Anterior cingulate cortex (tissue), 58 donors: ENCODE data around the gene TRIM37.
"Not testable (repeated sequence)": the region's sequence is repeated elsewhere in the genome, so short reads cannot be mapped to it uniquely, and the experiment has no call there.

Experiments used
- DNase-seq, 58 donors: peaks; one replicate each; lab custom pipeline; 2025; lab: John Stamatoyannopoulos, UW

The TRIM37 gene

DNA sequence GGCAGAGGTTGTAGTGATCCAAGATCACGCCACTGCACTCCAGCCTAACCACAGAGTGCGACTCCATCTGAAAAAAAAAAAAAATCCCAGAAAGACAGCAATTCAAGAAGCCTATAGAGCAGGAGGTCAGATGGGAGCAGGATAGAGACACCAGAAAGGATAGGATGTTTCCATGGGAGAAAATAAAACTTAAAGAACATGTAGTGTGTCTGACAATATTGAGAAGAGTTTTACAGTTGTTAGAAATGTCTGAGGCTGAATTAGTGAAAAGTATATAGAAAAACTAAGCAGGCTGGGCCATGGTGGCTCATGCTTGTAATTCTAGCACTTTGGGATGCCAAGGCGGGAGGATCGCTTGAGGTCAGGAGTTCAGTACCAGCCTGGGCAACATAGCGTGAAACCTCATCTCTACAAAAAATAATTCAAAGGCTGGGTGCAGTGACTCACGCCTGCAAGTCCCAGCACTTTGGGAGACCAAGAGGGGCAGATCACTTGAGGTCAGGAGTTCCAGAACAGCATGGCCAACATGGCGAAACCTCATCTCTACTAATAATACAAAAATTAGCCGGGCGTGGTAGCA is 15.3 kb upstream of the TRIM37 start:
- DNase-seq = no peak

DNA sequence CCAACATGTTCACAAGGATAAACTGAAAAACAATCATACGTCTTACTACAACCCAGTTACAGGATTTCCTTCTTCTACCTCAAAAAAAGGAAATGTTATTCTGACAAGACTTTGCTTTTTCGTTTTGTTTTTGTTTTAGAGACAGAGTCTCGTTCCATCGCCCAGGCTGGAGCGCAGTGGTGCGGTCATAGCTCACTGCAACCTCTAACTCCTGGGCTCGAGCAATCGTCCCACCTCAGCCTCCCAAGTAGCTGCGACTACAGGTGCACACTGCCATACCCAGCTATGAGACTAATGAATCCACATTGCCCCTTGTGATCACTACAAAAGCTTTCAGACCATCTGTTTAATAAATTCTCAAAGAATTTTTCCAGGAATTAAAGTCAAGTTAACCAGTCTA is 8.8 kb upstream of the TRIM37 start:
- no peak for DNase-seq

DNA sequence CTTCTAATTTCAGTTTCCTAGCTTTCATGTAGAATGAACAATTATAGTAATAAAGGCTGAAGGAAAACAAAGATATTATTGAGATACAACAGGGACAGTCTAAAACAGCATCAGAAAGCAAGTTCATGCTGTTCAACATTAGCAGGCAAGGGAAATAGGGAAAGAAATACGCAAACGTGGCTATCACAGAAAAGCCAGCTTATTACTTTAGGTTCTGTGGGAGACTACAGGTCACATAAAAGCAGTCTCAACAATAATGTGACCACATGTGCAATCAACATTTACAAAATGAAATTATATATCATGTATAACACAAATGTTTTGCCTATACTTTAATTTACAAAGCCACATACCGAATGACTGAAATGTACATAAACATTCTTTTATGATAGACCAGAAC is 4.9 kb upstream of the TRIM37 start:
- no peak for DNase-seq

DNA sequence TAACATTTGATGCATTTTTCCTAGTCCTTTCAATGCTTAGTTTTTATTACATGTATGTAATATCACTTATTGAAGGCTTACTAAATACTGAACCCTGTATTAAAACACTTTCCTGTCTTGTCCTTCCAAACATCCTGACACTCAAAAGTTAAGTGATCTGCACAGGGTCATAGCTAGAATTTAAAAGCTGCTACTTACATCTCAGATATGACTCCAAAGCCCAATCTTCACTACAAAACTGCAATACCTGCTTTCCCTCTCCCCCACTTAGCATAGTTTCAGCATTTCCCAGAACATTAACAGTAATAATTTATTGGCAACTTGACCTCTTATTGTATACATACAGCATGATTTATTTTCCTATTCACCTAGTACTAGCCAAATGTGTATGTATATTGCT is 4.3 kb upstream of the TRIM37 start:
- no peak for DNase-seq

DNA sequence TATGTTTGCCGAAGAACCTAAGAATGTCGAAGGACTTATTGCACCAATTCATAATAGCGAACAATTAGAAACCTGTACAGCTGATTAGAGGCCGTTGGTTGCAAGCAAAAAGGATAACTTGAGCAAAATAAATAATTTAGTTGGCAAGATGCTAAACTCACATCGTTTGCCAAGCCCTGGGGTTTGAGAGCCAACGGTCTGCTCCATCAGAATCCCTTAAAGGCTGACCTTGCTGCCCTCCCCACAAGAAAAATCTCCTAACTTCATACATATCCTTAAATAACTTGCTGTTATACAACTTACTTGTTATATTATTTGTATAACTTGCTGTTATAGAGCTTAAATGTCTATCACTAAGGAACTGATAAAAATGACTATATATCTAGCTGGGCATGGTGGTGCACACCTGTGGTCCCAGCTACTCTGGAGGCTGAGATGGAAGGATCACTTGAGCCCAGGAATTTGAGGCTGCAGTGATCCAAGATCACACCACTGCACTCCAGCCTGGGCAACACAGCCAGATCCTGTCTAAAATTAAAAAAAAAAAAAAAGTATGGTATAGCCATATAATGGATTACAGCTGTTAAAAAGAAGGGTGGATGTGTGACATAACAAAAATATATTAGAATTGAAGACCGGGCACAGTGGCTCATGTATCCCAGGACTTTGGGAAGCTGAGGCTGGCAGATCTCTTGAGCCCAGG is 1.9 kb upstream of the TRIM37 start:
- no peak for DNase-seq

DNA sequence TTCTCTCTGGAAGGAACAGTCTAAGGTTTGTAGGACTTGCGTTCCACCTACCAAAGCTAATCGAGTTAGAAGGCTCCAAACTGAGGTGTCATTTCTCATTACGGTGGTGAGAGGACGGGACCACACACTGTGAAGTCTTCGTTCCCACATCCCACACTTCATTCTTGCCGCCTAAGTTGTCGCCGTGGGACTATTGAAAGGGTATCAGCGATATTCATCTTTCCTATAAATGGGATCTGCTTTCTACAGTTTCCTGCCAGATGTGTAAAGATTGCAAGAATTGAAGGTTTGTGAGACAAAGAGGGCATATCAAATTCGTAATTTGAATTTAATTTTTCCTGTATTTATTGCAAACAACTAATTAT is 608 bp upstream of the TRIM37 start:
- DNase-seq = no peak

DNA sequence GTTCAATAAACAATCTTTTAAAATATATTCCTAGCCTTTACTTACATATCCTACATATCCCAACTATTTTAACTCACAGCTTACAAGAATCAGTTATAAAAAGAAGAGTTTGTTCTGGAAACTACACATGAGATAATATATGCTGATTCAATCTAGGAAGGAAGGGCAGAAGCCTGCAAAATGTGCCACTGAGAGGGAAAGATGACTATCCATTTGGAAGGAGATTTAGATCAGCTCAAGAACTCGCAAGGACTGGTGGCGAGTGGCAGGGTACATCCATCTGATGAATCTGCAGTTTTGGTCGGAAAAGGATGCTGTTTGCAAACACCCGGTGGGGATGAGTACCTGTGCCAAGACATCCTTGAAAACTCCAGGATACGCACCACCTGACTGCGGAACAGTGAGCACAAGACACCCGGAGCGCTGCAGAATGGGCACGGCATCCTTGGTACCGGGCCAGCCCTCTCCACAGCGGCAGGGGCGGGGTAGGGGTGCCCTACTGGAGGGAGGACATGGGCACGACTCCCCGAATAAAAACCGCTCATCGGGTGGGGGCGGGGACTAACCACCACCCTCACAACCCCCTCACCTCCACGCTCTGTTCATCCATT is 723 bp downstream of the TRIM37 start:
- peak in 54 of 58 donors; percentile 15 to 78 (median 52) for DNase-seq

DNA sequence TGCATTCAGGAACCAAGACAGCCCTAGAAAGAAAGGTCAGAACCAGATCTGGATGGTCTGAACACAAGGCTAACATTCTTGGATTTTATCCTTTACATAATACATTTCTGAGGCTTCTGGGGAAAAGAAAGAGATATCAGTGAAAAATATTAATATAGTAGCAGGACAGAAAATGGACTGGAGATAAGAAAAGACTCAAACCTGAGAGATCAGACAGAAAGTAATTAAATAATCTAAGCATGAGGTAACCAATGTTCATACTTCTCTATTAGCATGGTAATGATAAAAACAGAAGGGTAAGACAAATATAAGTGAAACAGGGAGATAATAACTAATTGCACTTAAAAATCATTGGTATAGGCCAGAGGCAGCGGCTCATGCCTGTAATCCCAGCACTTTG is 5.5 kb downstream of the TRIM37 start:
- no peak for DNase-seq

DNA sequence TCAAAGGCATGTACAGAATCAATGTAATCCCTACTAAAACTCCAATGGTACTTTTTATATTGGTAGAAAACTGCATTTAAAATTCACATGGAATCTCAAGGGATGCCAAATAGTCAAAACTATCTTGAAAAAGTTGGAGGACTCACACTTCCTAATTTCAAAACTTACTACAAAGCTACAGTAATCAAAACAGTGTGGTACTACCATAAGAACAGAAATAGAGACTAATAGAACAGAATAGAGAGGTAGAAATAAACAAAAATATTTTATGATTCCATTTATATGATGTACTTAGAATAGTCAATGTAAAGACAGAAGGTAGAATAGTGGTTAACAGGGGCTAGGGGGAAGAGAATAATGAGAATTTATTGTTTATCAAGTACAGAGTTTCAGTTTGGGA is 8.8 kb downstream of the TRIM37 start:
- DNase-seq = no peak

DNA sequence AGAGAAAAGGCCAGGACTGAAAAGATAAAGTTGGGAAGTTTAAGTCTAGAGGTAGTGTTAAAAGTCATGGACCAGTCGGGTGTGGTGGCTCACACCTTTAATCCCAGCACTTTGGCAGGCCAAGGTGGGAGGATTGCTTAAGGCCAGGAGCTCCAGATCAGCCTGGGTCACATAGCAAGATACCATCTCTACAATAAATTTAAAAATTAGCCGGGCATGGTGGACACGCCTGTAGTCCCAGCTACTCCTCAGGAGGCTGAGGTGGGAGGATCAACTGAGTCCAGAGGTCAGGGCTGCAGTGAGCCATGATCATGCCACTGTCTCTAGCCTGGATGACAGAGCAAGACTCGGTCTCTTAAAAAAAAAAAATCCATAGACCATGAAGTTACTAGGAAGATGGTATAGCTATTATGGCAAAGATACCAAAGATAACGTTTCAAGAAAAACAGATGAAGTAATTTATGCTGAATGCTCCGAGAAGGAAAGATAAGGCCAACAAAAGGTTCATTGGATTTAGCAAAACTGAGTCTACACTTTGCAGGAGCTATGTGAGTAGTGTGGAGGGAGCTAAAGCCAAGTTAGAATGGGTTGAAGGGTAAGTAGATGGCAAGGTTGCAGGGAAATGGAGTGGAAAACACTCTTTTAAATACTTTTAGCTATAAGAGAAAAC is 11.7 kb downstream of the TRIM37 start:
- DNase-seq = no peak

DNA sequence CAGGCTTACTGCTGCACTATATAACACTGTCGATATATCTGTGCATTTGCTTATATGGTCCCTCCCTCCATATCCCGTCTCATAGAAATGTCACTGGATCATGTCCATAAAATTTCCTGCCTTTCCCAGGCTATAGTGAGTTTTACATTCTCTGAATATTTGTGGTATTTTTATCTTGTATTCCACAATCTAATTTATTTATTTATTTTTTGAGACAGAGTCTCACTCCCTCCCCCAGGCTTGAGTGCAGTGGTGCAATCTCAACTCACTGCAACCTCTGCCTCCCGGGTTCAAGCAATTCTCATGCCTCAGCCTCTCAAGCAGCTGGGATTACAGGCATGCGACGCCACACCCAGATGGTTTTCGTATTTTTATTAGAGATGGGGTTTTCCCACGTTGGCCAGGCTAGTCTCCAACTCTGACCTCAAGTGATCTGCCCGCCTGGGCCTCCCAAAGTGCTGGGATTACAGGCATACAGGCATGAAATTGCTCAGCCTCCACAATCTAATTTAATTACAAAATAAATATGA is 12.9 kb downstream of the TRIM37 start:
- no peak for DNase-seq

DNA sequence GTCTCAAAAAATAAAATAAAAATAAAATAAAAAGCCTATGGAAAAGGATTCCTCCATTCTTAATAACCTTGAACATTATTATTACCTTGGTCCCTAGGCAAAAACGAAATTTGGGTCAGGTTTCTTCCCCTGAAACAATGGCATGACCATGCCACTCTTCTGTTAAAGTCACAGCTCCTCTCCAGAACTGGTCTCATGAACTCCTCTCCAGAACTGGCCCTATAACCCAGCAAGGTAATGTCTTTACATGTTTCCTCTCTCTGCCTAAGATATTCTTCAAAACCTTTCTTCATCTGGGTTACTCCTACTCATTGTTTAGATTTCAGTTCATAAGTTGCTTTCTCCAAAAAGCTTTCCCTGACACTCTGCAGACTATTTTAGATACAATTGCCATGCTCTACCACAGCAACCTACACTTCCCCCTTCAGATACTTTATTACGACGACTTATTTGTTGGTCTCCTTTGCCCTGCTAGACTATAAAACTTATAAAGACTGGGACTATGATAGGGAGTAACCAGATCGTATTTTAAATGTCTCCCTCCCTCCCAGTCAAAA is 13.5 kb downstream of the TRIM37 start:
- no peak for DNase-seq

DNA sequence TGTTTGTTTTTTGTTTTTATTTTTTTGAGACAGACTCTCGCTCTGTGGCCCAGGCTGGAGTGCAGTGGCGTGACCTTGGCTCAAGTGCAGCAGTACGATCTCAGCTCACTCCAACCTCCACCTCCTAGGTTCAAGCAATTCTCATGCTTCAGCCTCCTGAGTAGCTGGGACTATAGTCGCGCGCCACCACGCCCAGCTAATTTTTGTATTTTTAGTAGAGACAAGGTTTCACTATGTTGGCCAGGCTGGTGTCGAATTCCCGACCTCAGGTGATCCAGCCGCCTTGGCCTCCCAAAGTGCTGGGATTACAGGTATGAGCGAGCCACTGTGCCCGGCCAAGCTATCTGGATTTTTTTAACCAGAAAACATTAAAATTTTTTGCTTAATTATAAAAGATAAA is 16.1 kb downstream of the TRIM37 start:
- not testable (repeated sequence) for DNase-seq

DNA sequence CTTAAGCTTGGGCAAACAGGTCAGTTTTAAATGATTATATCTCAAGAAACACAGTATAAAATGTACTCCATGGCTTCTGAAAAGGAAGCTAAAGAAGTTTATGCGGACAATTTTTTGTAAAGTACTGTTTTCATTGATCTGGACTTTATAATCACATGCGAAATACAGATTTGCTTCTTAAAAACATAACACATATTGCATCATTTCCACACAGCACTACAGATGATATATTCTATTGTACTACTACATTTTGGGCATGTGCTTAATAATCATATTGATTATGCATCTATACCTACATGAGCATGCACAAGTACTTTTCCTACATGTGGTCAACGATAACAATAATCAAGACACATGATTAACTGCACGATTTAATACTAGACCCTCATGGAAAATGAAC is 22.5 kb downstream of the TRIM37 start:
- DNase-seq = no peak

DNA sequence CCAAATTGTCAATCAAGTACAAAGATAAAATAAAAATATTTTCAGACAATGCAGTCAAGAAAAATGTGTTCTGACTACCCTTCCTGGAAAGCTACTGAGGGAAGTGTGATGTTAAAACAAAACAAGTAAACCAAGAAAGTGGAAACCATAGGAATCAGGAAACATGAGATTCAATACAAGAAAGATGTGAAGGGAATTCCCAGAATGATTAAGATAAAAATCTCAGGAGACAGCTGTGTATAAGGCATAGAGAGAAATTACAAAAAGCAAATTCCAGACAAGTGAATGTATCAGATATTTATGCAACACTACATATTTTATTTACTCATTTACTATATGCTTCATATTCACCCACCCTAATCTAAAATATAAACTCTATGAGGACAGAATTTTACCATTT is 32.2 kb downstream of the TRIM37 start:
- DNase-seq = no peak

DNA sequence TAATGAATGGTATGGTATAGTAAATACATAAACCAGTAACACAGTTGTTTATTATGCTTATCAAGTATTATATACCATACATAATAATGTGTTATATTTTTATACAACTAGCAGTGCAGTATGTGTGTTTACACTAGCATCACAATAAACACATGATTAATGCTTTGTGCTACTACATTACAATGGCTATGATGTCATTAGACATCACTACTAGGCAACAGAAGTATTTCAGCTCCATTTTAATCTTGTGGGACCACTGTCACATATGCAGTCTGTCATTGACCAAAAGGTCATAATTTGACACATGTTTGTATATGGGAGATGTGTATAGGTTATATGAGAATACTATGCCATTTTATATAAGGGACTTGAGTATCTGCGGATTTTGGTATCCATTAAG is 32.7 kb downstream of the TRIM37 start:
- DNase-seq = no peak

DNA sequence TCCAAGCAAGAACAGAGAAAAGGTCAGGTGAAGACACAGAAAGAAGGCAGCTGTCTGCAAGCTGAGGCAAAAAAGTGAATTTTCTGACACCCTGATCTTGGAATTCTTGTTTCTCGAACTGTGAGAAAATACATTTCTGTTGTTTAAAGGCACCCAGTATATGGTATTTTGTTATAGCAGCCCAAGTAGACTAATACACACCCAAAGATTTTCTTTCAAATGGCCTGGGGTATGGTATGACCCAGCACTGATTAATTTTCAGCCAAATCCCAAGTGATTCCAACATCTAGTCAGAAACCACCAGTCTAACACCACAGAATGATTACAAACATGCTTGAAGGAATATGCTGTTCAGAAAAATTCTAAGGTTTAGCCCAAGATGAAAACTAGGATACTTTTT is 36.8 kb downstream of the TRIM37 start:
- no peak for DNase-seq

DNA sequence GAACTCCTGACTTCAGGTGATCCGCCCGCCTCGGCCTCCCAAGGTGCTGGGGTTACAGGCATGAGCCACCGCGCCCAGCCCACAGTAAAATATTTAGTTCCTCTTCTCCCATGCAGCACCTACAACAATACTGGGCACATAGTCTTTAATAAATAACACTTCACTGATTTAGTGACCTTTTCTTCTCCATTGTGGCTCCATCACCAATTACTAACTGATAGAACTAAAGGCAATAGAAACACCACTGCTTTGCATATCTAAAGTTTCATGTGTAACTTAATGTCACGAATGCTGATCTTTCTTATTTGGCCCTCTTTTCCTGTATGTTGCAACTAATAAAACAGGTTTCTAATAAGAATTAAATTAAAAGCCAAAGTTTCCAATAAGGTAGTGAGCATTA is 38.9 kb downstream of the TRIM37 start:
- DNase-seq = no peak

DNA sequence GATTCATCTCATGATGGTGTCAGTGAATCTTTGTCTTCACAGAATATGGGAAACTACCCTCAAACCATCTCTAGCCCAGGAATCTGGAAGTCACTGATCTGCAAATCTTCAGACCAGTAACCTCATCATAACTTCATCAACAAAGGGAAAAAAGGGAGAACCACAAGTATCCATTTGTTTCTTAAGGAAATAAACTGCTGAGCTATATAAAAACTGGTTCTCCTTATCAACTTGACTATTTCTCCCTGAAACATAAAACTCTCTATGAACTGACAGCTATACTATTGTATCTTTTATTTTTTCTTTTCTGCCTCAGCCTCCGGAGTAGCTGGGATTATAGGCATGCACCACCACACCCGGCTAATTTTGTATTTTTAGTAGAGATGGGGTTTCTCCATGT is 39.3 kb downstream of the TRIM37 start:
- no peak for DNase-seq

DNA sequence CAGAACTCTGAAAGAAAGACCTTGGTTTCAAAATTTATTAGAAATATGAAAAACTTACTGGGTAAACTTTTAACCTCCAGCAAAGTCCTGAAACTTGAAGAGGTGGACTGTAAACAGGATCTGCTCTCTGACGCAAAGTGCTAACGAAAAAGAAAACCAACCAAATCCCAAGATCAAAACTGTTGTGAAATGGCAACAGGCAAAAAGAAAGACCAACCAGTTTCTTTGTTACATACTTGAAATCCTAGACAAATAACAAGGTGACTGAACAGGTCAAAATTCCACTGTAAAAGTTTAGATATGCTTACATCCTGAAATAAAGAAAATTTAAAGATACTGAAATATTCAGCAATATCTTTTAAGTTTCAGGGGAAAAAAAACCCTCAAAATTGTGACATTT is 44.2 kb downstream of the TRIM37 start:
- DNase-seq = no peak

DNA sequence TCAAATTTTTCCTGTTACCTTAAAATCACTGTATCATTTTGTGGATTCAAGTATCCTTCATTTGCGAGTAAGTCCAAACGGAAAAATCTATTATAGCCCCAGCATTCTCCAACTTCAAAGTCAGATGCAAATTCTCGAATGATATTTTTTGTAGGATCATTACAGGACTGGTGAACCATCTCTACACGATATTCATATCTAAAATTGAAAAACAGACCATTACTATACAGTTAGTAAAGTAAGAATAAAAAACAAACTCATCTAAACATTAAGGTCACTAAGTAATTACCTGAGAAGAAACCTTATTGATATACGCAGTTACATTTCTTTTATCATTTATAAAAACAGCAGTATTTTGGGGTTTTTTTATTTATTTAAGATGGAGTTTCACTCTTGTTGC is 49.8 kb downstream of the TRIM37 start:
- no peak for DNase-seq
